NT2/D1 (cell line): Measurements from ENCODE around the gene TLCD1.
"Not testable (repeated sequence)": the region's sequence is repeated elsewhere in the genome, so short reads cannot be mapped to it uniquely, and the experiment has no call there.

ENCODE experiments used
- SUZ12 ChIP-seq: IDR thresholded peaks from 2 replicates; pipeline ENCODE4 v1.6.1; 2011; ENCODE audit not compliant: insufficient read length, insufficient read depth; ENCODE audit errors: extremely low read depth
- YY1 ChIP-seq: IDR thresholded peaks from 2 replicates; pipeline ENCODE4 v1.6.1; 2011; ENCODE audit not compliant: insufficient read length, insufficient read depth
- ZNF274 ChIP-seq: IDR thresholded peaks from 2 replicates; pipeline ENCODE4 v1.6.1; 2011; ENCODE audit warnings: mild to moderate bottlenecking, low read depth, low read length

- TF ChIP-seq SUZ12, ZNF274, YY1: not testable (repeated sequence)
These were observed 5.1 kb downstream of the TLCD1 start for GRCh38 chr17:28720997-28721329.
